Measurements from ENCODE around the gene CRAMP1.

DNA sequence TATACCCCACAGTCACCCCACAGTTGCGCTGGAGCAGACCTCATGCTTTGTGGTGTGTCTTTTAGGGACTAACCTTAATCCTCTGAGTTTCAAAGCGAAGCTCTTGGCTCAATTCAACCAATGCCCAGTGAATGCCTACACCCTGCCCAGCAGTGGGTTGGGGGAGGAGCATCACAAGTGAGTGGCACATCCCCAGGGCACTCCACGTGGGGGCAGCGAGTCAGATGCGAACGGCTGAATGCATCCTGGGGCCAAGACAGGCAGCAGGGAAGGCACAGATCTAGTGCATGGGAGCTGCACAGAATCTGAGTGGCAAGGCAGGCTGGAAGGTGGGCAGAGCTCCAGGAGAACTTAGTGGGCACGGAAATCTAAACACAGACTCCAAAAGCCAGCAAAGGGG is 39.5 kb upstream of the CRAMP1 start:
- TF ChIP-seq CTCF (IDR thresholded peaks at IDR 0.05) (no peak), POLR2A (IDR thresholded peaks at IDR 0.05) (no peak)
